ENCODE results near the gene CDK5RAP1.

CDK5RAP1 gene

GRCh38 chr20:33322456-33322855 lies 78.9 kb downstream of the CDK5RAP1 start:
- H3K27me3 ChIP-seq (ENCODE audit: control insufficient read depth, low read length), result peaks cover 17% of the 10 kb centered on the region
- H3K27ac ChIP-seq (ENCODE audit: low read depth, low read length), result no peak overlapping the region
- no peak overlapping the region for H3K4me2 ChIP-seq (ENCODE audit: low read length)
- peaks cover 3% of the 10 kb centered on the region; the same call in 1 of the 2 replicates for H3K4me1 ChIP-seq (ENCODE audit: control insufficient read depth, low read length)
- no peaks in the 10 kb centered on the region for H3K79me2 ChIP-seq (ENCODE audit: control insufficient read depth, low read length)
- TF ChIP-seq EZH2phosphoT487 (IDR thresholded peaks at IDR 0.05; ENCODE audit: borderline replicate concordance, low read length) (no peak), CTCF (IDR thresholded peaks at IDR 0.05; ENCODE audit: low read depth, low read length, poor library complexity, severe bottlenecking) (no peak)
- H3K9me2 ChIP-seq (replicated peaks; ENCODE audit: control insufficient read depth, low read length), result no peaks in the 10 kb centered on the region
- H3F3A ChIP-seq (ENCODE audit: control insufficient read depth, insufficient read depth), result no peaks in the 10 kb centered on the region
- H3K4me3 ChIP-seq (ENCODE audit: low read length), result no peak overlapping the region
- H4K20me1 ChIP-seq (ENCODE audit: control insufficient read depth, insufficient read depth, low read depth, low read length), result no peaks in the 10 kb centered on the region
- no peaks in the 10 kb centered on the region for H3K36me3 ChIP-seq (ENCODE audit: control insufficient read depth, low read length)
- no peaks in the 10 kb centered on the region for H3K9me3 ChIP-seq (ENCODE audit: control insufficient read depth, insufficient read depth, low read length)

GRCh38 chr20:33320006-33320405 lies 81.3 kb downstream of the CDK5RAP1 start:
- H3K27me3 ChIP-seq (ENCODE audit: control insufficient read depth, low read length), result peaks cover 4% of the 10 kb centered on the region
- H3K4me2 ChIP-seq (ENCODE audit: low read length), result no peak overlapping the region
- no peak overlapping the region for H3K4me3 ChIP-seq (ENCODE audit: low read length)
- H3K36me3 ChIP-seq (ENCODE audit: control insufficient read depth, low read length), result no peaks in the 10 kb centered on the region
- no peaks in the 10 kb centered on the region for H3K79me2 ChIP-seq (ENCODE audit: control insufficient read depth, low read length)
- no peaks in the 10 kb centered on the region for H3K9me2 ChIP-seq (replicated peaks; ENCODE audit: control insufficient read depth, low read length)
- no peaks in the 10 kb centered on the region for H3K9me3 ChIP-seq (ENCODE audit: control insufficient read depth, insufficient read depth, low read length)
- H3F3A ChIP-seq (ENCODE audit: control insufficient read depth, insufficient read depth), result no peaks in the 10 kb centered on the region
- no peaks in the 10 kb centered on the region for H4K20me1 ChIP-seq (ENCODE audit: control insufficient read depth, insufficient read depth, low read depth, low read length)
- no peaks in the 10 kb centered on the region for H3K4me1 ChIP-seq (ENCODE audit: control insufficient read depth, low read length)
- no peak overlapping the region for H3K27ac ChIP-seq (ENCODE audit: low read depth, low read length)
- TF ChIP-seq EZH2phosphoT487 (IDR thresholded peaks at IDR 0.05; ENCODE audit: borderline replicate concordance, low read length), result no peak
- no peak for TF ChIP-seq CTCF (IDR thresholded peaks at IDR 0.05; ENCODE audit: low read depth, low read length, poor library complexity, severe bottlenecking)

- Histone ChIP-seq H4K20me1 (ENCODE audit: control insufficient read depth, insufficient read depth, low read depth, low read length) (no peaks in the 10 kb centered on the region), H3K4me1 (ENCODE audit: control insufficient read depth, low read length) (no peaks in the 10 kb centered on the region), H3K9me2 (replicated peaks; ENCODE audit: control insufficient read depth, low read length) (no peaks in the 10 kb centered on the region), H3F3A (ENCODE audit: control insufficient read depth, insufficient read depth) (no peaks in the 10 kb centered on the region), H3K36me3 (ENCODE audit: control insufficient read depth, low read length) (no peaks in the 10 kb centered on the region), H3K79me2 (ENCODE audit: control insufficient read depth, low read length) (no peaks in the 10 kb centered on the region), H3K27ac (ENCODE audit: low read depth, low read length) (no peak overlapping the region), H3K4me3 (ENCODE audit: low read length) (no peak overlapping the region), H3K9me3 (ENCODE audit: control insufficient read depth, insufficient read depth, low read length) (no peaks in the 10 kb centered on the region), H3K27me3 (ENCODE audit: control insufficient read depth, low read length) (no peaks in the 10 kb centered on the region), H3K4me2 (ENCODE audit: low read length) (no peak overlapping the region)
- TF ChIP-seq EZH2phosphoT487 (IDR thresholded peaks at IDR 0.05; ENCODE audit: borderline replicate concordance, low read length), result no peak
- no peak for TF ChIP-seq CTCF (IDR thresholded peaks at IDR 0.05; ENCODE audit: low read depth, low read length, poor library complexity, severe bottlenecking)
These were observed 83.3 kb downstream of the CDK5RAP1 start for GRCh38 chr20:33318096-33318429.
